ENCODE measurements around the gene ADCY7. TPM values are rescaled to one million over a fixed set of nuclear protein-coding genes. Genes with fewer than 3 reads are reported as not detected.

The ADCY7 gene
- total RNA-seq, 1 experiment from 2014 or later, result 10.5 TPM

- no peak for DNase-seq (ENCODE audit: low read depth)
These were observed 1.3 kb downstream of the ADCY7 start for GRCh38 chr16:50267651-50268050.

GRCh38 chr16:50268352-50268751 is 2.0 kb downstream of the ADCY7 start:
- DNase-seq (ENCODE audit: low read depth), result no peak

DNA sequence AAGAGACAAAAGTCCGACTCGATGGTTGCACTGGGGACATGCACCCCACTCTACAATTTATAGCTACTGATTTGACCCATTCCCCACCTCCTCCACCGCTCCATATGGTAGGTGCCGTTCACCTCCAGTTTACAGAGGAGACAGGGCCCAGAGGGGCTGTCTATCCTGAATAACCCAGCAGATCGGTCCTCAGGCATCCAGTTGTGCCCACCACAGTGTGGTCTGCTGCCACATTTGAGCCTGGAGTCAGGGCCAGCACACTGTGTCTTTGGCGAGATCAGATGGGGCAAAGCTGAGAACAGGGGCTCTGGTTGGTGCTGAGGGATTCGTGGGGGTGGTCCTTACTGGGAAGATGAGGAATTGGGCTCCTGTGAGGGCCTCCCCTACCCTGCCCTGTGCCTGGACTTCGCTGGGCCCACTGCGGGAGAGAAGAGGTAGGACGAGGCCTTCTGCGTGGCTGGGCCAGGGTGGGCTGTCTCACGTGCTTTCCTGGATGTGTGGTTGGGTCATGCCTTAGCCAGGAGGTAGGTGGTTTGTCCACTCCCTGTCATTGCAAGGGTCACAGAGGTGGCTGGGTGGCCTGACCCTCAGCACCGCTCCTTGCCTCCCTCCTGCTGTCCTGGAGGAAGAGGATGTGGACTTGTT is 2.8 kb downstream of the ADCY7 start:
- DNase-seq (ENCODE audit: low read depth), result no peak

DNA sequence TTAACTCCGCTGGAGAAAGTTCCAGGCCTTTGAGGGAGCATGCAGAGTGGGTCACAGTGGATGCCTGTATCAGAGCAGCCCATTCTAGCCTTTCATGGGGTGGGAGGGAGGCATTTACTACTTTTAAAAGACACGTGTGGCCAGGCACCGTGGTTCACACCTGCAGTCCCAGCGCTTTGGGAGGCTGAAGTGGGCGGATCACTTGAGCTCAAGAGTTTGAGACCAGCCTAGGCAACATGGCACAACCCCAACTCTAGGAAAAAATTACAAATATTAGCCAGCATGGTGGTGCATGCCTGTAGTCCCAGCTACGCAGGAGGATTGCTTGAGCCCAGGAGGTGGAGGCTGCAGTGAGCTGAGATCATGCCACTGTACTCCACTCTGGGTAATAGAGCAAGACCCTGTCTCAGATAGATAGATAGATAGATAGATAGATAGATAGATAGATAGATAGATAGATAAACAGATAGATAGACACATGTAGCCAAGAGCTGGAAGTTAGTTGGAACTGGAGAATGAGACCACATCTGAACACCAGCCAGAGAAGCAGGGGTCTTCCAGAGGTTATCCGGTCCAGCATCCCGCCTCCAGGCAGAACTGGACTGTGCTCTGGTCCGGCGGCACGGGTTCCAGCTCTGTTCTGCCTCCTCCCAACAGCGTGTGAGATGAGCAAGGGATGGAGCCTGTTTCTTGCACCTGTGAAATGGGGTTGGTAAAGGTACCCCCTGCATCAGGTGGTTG is 3.6 kb downstream of the ADCY7 start:
- no peak for DNase-seq (ENCODE audit: low read depth)

DNA sequence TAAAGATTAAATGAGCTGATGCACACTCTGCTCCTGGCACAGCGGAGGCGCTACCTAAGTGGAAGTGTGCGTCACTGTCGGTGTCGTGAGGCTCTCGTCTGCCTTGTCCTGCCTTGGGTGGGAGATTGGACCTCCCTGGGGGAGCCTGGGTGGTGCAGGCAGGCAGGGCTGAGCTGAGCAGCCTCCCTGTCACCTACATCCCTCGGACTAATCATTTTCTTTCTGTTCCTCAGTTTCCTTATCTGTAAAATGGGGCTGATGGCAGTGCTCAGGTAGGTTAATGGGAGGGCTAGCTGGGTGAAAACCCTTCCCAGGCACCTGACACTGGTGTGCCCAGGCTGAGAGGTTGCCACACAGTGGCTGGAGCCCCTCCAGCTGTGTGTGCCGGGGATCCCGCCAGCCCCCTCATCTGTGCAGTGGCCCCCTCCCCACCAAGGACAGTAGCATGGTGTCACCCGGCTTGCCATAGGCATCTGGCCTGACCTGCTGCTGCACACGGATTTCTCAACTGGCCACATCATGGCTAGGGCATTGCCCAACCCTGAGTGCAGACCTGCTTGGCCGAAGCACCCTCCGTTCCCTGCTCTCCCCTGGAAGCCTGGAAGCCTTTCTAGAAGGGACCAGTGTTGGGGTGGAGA is 4.3 kb downstream of the ADCY7 start:
- DNase-seq (ENCODE audit: low read depth), result no peak

GRCh38 chr16:50271148-50272041 is 5.0 kb downstream of the ADCY7 start:
- DNase-seq (ENCODE audit: low read depth), result no peak

- DNase-seq (ENCODE audit: low read depth), result peak; percentile 44
These were observed 5.8 kb downstream of the ADCY7 start for GRCh38 chr16:50272111-50272571.

GRCh38 chr16:50272687-50273381 is 6.5 kb downstream of the ADCY7 start:
- no peak for DNase-seq (ENCODE audit: low read depth)

GRCh38 chr16:50273382-50273690 is 7.0 kb downstream of the ADCY7 start:
- no peak for DNase-seq (ENCODE audit: low read depth)

GRCh38 chr16:50273888-50274325 is 7.6 kb downstream of the ADCY7 start:
- no peak for DNase-seq (ENCODE audit: low read depth)

GRCh38 chr16:50274326-50275097 is 8.2 kb downstream of the ADCY7 start:
- no peak for DNase-seq (ENCODE audit: low read depth)

DNA sequence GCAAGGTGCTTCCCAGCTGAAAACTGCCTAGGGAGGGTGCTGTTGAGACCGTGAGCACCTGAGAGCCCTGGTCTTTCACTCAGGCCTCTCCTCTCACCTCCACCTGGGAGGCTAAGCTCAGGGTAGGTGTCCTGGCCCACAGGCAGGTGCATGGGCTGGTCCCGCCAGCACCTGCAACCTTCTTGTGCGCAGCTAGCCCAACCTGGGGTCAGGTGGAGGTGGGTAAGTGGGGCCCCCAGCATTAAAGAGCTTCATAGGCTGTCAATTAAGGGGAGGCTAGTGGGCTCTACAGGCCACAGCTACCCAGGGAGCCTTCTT is 8.7 kb downstream of the ADCY7 start:
- no peak for DNase-seq (ENCODE audit: low read depth)

DNA sequence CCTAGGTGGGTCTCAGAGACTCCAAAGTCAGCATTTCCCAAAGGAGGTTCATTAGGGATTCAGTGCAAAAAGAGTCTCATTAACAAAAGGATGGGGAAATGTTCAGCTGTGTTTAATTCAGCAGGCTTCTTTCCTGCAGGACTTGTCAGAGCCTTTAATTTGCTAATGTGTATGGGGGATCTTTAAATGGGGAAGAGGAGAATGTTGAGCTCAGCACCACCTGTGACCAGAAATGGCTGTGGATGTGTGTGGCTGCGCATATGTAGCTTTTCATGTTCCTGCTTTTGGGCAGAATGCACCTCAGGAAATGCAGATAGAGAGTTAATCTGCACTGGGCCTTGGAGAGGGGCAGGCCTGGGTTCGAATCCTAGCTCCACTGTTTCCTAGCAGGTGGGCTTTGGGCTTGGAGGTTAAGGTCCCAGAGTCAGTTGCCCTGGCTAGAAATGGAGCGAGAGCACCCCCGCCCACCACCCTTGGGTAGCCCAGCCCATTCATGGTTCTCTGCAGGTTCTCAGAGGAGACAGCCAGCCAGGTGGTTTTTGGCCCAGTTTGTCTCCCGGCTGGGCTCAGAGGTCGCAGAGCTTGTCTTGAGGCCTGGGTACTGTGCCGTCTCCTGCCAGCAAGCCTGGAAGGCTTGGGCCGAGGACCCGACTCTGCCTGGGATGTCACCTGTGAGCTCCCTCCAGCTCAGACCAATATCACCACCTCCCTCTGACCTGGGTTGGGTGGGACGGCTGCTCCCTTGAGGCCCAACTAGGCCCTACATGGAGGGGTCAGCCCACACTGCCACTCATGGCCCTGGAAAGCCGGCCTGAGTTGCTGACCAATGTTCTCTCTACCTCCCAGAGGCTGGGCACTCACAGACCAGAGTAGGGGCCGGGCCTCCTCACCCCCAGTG is 9.3 kb downstream of the ADCY7 start:
- no peak for DNase-seq (ENCODE audit: low read depth)

GRCh38 chr16:50276326-50276640 is 9.9 kb downstream of the ADCY7 start:
- no peak for DNase-seq (ENCODE audit: low read depth)

DNA sequence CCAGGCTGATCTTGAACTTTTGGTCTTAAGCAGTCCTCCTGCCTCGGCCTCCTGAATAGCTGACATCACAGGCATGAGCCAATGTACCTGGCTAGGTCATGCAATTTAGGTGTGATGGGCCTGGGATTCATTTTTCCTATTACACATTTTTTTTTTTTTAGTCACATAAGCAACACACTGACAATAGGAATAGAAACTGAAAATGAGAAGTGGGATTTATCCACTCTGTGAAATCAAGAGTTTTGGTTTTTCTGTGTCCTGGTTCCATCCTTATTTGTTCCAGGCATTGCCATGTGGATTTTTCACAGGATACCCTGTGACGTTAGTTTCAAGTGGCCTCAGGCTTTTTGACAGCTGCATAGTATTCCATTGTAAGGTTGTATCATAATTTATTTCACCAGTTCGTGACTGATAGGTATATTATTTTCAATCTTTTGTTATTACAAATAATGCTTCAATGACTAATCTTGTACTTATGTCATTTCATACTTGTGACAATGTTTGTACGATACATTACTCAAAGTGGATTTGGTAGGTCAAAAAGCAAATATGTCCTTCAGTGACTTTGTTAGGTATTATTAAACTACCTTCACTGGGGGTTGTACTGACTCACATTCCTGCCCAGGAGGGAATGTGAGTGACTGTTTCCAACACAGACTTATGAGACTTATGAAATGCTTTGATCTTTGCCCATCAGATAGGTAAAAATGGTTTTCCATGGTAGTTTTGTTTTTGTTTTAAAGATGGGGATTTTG is 10.6 kb downstream of the ADCY7 start:
- peak; percentile 32 for DNase-seq (ENCODE audit: low read depth)

GRCh38 chr16:50278251-50278650 is 11.9 kb downstream of the ADCY7 start:
- DNase-seq (ENCODE audit: low read depth), result no peak

DNA sequence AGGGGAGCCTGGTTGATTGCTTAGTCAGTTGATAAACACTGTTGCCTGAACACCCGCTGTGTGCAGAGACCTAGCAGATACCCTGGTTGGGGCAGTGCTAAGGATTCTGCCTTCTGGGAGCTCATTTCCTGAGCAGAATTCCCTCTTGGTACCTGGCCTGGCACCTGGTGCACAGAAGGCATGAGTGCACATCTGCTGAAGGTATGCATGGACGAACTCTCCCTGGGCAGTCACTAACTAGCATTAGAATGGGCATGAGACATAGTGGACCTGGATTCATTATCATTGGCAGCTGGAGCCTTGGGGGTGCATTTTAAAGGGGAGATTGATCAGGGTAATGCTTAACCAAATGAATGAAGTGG is 13.1 kb downstream of the ADCY7 start:
- DNase-seq (ENCODE audit: low read depth), result no peak

DNA sequence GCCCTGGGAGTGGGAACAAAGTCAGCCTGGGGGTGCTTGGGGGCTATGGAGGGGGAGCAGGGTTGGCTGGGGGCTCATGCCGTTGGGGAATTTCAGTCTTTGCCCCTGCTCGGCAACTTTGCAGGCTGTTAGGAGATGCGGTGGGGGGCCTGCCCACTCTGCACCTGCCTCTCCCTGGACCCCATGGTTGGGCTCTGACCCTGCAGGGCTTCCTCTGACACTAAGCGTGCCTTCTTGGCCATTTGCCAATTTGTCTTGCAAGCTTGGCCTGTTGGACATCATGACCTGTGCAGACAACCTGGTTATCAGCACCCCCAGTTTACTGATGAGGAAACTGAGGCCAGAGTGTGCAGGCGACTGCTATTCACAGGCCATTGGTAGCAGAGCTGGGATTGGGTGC is 14.6 kb downstream of the ADCY7 start:
- DNase-seq (ENCODE audit: low read depth), result no peak

DNA sequence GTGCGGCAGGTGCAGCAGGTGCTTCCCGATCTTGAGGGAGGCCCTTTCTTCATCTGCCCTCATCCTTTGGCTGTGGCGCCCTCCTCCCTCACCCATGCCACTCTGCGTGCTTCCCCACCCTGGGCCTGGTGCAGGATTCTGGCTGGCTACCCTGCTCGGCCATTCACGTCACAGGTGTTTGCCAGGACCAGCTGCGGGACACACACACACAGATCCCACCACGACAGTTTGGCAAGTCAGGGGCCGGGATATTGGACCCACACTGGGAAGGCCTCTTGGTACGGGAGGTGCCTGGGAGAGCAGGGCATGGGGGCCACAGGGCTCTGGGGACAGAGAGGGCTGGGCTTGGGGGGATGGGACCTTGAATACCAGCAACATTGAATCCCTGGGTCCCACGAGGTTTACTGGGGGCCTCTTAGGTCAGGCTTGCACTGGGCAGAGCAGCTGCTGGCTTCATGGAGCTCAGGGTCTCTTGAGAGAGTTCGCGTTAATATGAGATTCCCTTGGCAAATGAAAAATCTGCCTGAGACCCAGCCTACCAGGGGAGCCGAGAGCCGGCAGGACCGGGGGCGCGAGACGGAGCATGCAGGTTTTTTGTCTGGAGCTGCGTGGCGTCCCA is 15.1 kb downstream of the ADCY7 start:
- no peak for DNase-seq (ENCODE audit: low read depth)
